HCT116 (cell line): ENCODE results near the gene CRELD2. TPM values are rescaled to one million over a fixed set of nuclear protein-coding genes. Genes with fewer than 3 reads are reported as not detected.

Source experiments
- ATAC-seq: fragments of 200-7000 bp; cut with Tn5 transposase; 2 replicates; pipeline ENCODE4 v1.9.1; 2020; ENCODE audit warnings: mild to moderate bottlenecking, moderate library complexity
- BruUV-seq: library from RNA; stranded (reverse); fragments of 400-500 nt; replicated peaks from 2 replicates; lab custom pipeline; 2021; lab: Mats Ljungman, UMichigan
- CTCF ChIA-PET: fragments of 300-600 bp; sonication (Branson Sonifier 250); formaldehyde crosslinking; loops from one replicate; lab custom pipeline; 2021; ENCODE audit warnings: antibody characterized with exemption; lab: Charles Lee
- POLR2A ChIA-PET: fragments of 300-600, 350-600 bp; sonication (Branson Sonifier 250); formaldehyde crosslinking; loops from one replicate; lab custom pipeline; 2021; ENCODE audit warnings: antibody characterized with exemption; lab: Charles Lee
- RAD21 ChIA-PET, 2 experiments: fragments of 300-600 bp; sonication (Branson Sonifier 250); formaldehyde crosslinking; loops; one replicate each; lab custom pipeline; 2023; ENCODE audit warnings: low total read pairs in 2 of 2; ENCODE audit not compliant: uncharacterized antibody in 2 of 2, unreplicated experiment in 2 of 2, low non-redundant PET in 1 of 2; lab: Charles Lee
- DNase-seq: peaks from one replicate; pipeline ENCODE4 v3.0.0-alpha.2; 2010; ENCODE audit warnings: low read depth, low spot score
- H2AFZ ChIP-seq: fragments of 200-600 bp; shearing (Covaris generic), sonication (generic); 2 replicates; pipeline ENCODE4 v1.6.1; 2017; ENCODE audit warnings: low read depth, mixed run types, mixed read lengths, antibody characterized with exemption, low read length; ENCODE audit not compliant: poor library complexity, severe bottlenecking
- H3K27ac ChIP-seq: 2 replicates; pipeline ENCODE4 v1.5.1; 2012; ENCODE audit warnings: low read depth, low read length
- H3K27me3 ChIP-seq: fragments of 200-600 bp; sonication (generic); 2 replicates; pipeline ENCODE4 v1.6.1; 2016; ENCODE audit warnings: mixed run types, low read length, mixed read lengths; ENCODE audit not compliant: insufficient read depth
- H3K36me3 ChIP-seq, 2 experiments: fragments of 200-500 bp in 1 of 2; fragments of 200-600 bp in 1 of 2; sonication (Bioruptor generic) in 1 of 2; sonication (generic) in 1 of 2; 2 replicates each; pipeline versions ENCODE4 v1.5.1 to v1.6.1; 2014 to 2016; ENCODE audit warnings: low read length in 2 of 2, inconsistent platforms in 1 of 2, mixed read lengths in 1 of 2, mixed run types in 1 of 2; ENCODE audit not compliant: insufficient read depth in 2 of 2, control insufficient read depth in 1 of 2
- H3K4me1 ChIP-seq, 2 experiments: fragments of 200-600 bp in 1 of 2; sonication (generic) in 1 of 2; 2 replicates each; pipeline versions ENCODE4 v1.5.1 to v1.6.1; 2012 to 2017; ENCODE audit warnings: low read length in 2 of 2, inconsistent platforms in 1 of 2, mild to moderate bottlenecking in 1 of 2, mixed read lengths in 1 of 2, mixed run types in 1 of 2, moderate library complexity in 1 of 2; ENCODE audit not compliant: insufficient read depth in 2 of 2, control insufficient read depth in 1 of 2
- H3K4me2 ChIP-seq: fragments of 200-600 bp; sonication (generic); 2 replicates; pipeline ENCODE4 v1.6.1; 2017; ENCODE audit warnings: mixed run types, low read length, mixed read lengths
- H3K4me3 ChIP-seq, 2 experiments: fragments of 200-600 bp in 1 of 2; sonication (generic) in 1 of 2; replicated peaks in 1 of 2; 2 replicates each; pipeline ENCODE4 v1.5.1; 2011 to 2016; ENCODE audit warnings: low read length in 2 of 2, control low read depth in 1 of 2, low read depth in 1 of 2, mild to moderate bottlenecking in 1 of 2, mixed read lengths in 1 of 2, mixed run types in 1 of 2
- H3K79me2 ChIP-seq: fragments of 200-600 bp; sonication (generic); 2 replicates; pipeline ENCODE4 v1.6.1; 2017; ENCODE audit warnings: mild to moderate bottlenecking, mixed run types, low read length, moderate library complexity, mixed read lengths; ENCODE audit not compliant: insufficient read depth
- H3K9ac ChIP-seq: fragments of 200-600 bp; sonication (generic); 2 replicates; pipeline ENCODE4 v1.6.1; 2016; ENCODE audit warnings: low read length, mixed read lengths
- H3K9me2 ChIP-seq: fragments of 200-600 bp; sonication (generic), shearing (Covaris generic); 2 replicates; pipeline ENCODE4 v1.6.1; 2017; ENCODE audit warnings: mixed run types, mild to moderate bottlenecking, moderate library complexity; ENCODE audit not compliant: insufficient read depth
- H3K9me3 ChIP-seq, 2 experiments: fragments of 200-500 bp in 1 of 2; fragments of 200-600 bp in 1 of 2; sonication (Bioruptor generic) in 1 of 2; sonication (generic) in 1 of 2; 2 replicates each; pipeline ENCODE4 v1.6.1; 2014 to 2017; ENCODE audit warnings: low read length in 2 of 2, mixed read lengths in 2 of 2, inconsistent platforms in 1 of 2, low read depth in 1 of 2, mild to moderate bottlenecking in 1 of 2, mixed run types in 1 of 2, moderate library complexity in 1 of 2; ENCODE audit not compliant: control insufficient read depth in 1 of 2, insufficient read depth in 1 of 2
- H4K20me1 ChIP-seq: fragments of 200-600 bp; sonication (generic), shearing (Covaris generic); 2 replicates; pipeline ENCODE4 v1.6.1; 2017; ENCODE audit warnings: mixed run types, mild to moderate bottlenecking, moderate library complexity; ENCODE audit not compliant: insufficient read depth
- CTCF ChIP-seq, 3 experiments: fragments of 200-600 bp in 1 of 3; sonication (generic) in 1 of 3; IDR thresholded peaks in 2 of 3; conservative IDR thresholded peaks in 1 of 3; 2 replicates each; pipeline ENCODE4 v1.5.1; 2012 to 2017; ENCODE audit warnings: low read depth in 2 of 3, low read length in 2 of 3, antibody characterized with exemption in 1 of 3, borderline replicate concordance in 1 of 3, control low read depth in 1 of 3, mild to moderate bottlenecking in 1 of 3, mixed read lengths in 1 of 3, mixed run types in 1 of 3, moderate library complexity in 1 of 3; ENCODE audit not compliant: insufficient read depth in 1 of 3
- EZH2phosphoT487 ChIP-seq: fragments of 200-600 bp; IDR thresholded peaks from 2 replicates; pipeline ENCODE4 v1.6.1; 2018; ENCODE audit warnings: antibody characterized with exemption, borderline replicate concordance
- MAX ChIP-seq: IDR thresholded peaks from 2 replicates; pipeline ENCODE4 v1.6.1; 2012
- POLR2AphosphoS5 ChIP-seq: IDR thresholded peaks from 2 replicates; pipeline ENCODE4 v1.6.1; 2011; ENCODE audit warnings: mild to moderate bottlenecking, low read depth, low read length, moderate library complexity
- RAD21 ChIP-seq: IDR thresholded peaks from 2 replicates; pipeline ENCODE4 v1.6.1; 2012; ENCODE audit warnings: low read depth, mild to moderate bottlenecking
- SIN3A ChIP-seq: IDR thresholded peaks from 2 replicates; pipeline ENCODE4 v1.6.1; 2012; ENCODE audit warnings: low read depth
- SRF ChIP-seq: IDR thresholded peaks from 2 replicates; pipeline ENCODE4 v1.6.1; 2012; ENCODE audit warnings: low read depth
- TCF7L2 ChIP-seq: IDR thresholded peaks from 2 replicates; pipeline ENCODE4 v1.7.0; 2011; ENCODE audit warnings: borderline replicate concordance, inconsistent platforms; ENCODE audit not compliant: insufficient read depth, insufficient read length; ENCODE audit errors: extremely low read depth
- ZBTB33 ChIP-seq: IDR thresholded peaks from 2 replicates; pipeline ENCODE4 v1.6.1; 2011; ENCODE audit warnings: mild to moderate bottlenecking, low read length, moderate library complexity; ENCODE audit not compliant: insufficient replicate concordance; ENCODE audit errors: extremely low read depth
- ZFX ChIP-seq: fragments of 450-650 bp; IDR thresholded peaks from 2 replicates; pipeline ENCODE4 v1.6.1; 2017
- ZNF274 ChIP-seq: fragments of 200-500 bp; sonication (Bioruptor generic); IDR thresholded peaks from 2 replicates; pipeline ENCODE4 v1.6.1; 2014; ENCODE audit warnings: mild to moderate bottlenecking, low read depth, low read length, inconsistent platforms
- intact Hi-C: fragments of 100-400 bp; cut with micrococcal nuclease; formaldehyde crosslinking; loops from 2 replicates; pipeline ENCODE4 v1.10.0; 2022
- total RNA-seq: library from RNA; stranded (reverse); gene quantifications from one replicate; pipeline ENCODE4 v1.2.1, GENCODE V29; 2021; ENCODE audit not compliant: unreplicated experiment

The CRELD2 gene
- total RNA-seq, 1 experiment from 2014 or later: 45.8 TPM

- Histone ChIP-seq H3K27me3 (no peaks in the 10 kb centered on the region), H3K4me2 (no peak overlapping the region), H3K9me3 (peaks cover 0 to 12% of the 10 kb centered on the region in 2 experiments; a peak in 3 of 4 replicates), H3K79me2 (peaks cover 31% of the 10 kb centered on the region), H3K36me3 (peaks cover 18 to 59% of the 10 kb centered on the region in 2 experiments), H3K9ac (no peak overlapping the region), H3K9me2 (no peaks in the 10 kb centered on the region), H2AFZ (no peak overlapping the region), H3K4me3 (no peak overlapping the region)
- RAD21 ChIA-PET: no interaction called here
- ATAC-seq: no peak
- BruUV-seq: no TSS peak
- intact Hi-C loops: no loop called here
- POLR2A ChIA-PET: no interaction called here
- DNase-seq: no peak
- CTCF ChIA-PET: no interaction called here
- no peak for TF ChIP-seq ZFX
- no peak for TF ChIP-seq SIN3A
- TF ChIP-seq SRF: no peak
- TF ChIP-seq TCF7L2: no peak
- TF ChIP-seq MAX: no peak
- TF ChIP-seq POLR2AphosphoS5: no peak
- no peak for TF ChIP-seq EZH2phosphoT487
- TF ChIP-seq, all 23 proteins: peak for 0
- Histone ChIP-seq H3K4me1 (no peaks in the 10 kb centered on the region), H3K27ac (no peak overlapping the region), H4K20me1 (no peaks in the 10 kb centered on the region)
These were observed 29.4 kb upstream of the CRELD2 start for GRCh38 chr22:49889071-49889470.

- no peaks in the 10 kb centered on the region for H3K27me3 ChIP-seq
- H3K9me2 ChIP-seq: no peaks in the 10 kb centered on the region
- no peaks in the 10 kb centered on the region for H4K20me1 ChIP-seq
- RAD21 ChIA-PET: no interaction called here
- H3K36me3 ChIP-seq: peaks cover 10 to 29% of the 10 kb centered on the region in 2 experiments
- no peak overlapping the region for H3K9ac ChIP-seq
- no peaks in the 10 kb centered on the region for H3K4me1 ChIP-seq
- no peak overlapping the region for H2AFZ ChIP-seq
- ATAC-seq: no peak
- peaks cover 0 to 12% of the 10 kb centered on the region in 2 experiments; a peak in 3 of 4 replicates for H3K9me3 ChIP-seq
- H3K79me2 ChIP-seq: peaks cover 17% of the 10 kb centered on the region
- POLR2A ChIA-PET: no interaction called here
- no peak overlapping the region for H3K27ac ChIP-seq
- intact Hi-C loops: no loop called here
- BruUV-seq: no TSS peak
- H3K4me2 ChIP-seq: no peak overlapping the region
- DNase-seq: no peak
- no peak overlapping the region for H3K4me3 ChIP-seq
- CTCF ChIA-PET: no interaction called here
- TF ChIP-seq CTCF (IDR thresholded peaks at IDR 0.05 in 2 of 3, conservative IDR thresholded peaks at IDR 0.05 in 1 of 3; ENCODE audit: borderline replicate concordance in 1 of 3, insufficient read depth in 1 of 3, low read depth in 2 of 3, low read length in 2 of 3) (no peak), ZFX (no peak), SIN3A (no peak), MAX (no peak), ZNF274 (no peak), ZBTB33 (no peak), RAD21 (no peak), SRF (no peak), TCF7L2 (no peak)
These were observed 26.1 kb upstream of the CRELD2 start for GRCh38 chr22:49892226-49892899.
